IMR-90 (cell line): ENCODE data around the gene HSPB6. TPM values are rescaled to one million over a fixed set of nuclear protein-coding genes. Genes with fewer than 3 reads are reported as not detected.
A peak's percentile ranks its signal among the peaks of the same experiment; 100 is the strongest.

ENCODE experiments used
- ATAC-seq: fragments of 200-7000 bp; cut with Tn5 transposase; 2 replicates; pipeline ENCODE4 v1.9.1; 2020; ENCODE audit warnings: low read depth, mild to moderate bottlenecking, moderate library complexity
- BruUV-seq: library from RNA; stranded (reverse); fragments of 400-500 nt; replicated peaks from 2 replicates; lab custom pipeline; 2021; lab: Mats Ljungman, UMichigan
- CTCF ChIA-PET: fragments of 300-600 bp; formaldehyde crosslinking; extraction: SDS; loops from one replicate; lab custom pipeline; 2021; ENCODE audit warnings: antibody characterized with exemption; lab: Yijun Ruan, JAX
- POLR2A ChIA-PET: fragments of 300-600 bp; sonication (Branson Sonifier 250); formaldehyde crosslinking; loops from one replicate; lab custom pipeline; 2022; ENCODE audit warnings: antibody characterized with exemption; ENCODE audit not compliant: unreplicated experiment; lab: Charles Lee
- DNase-seq: peaks from one replicate; pipeline ENCODE4 v3.0.0; 2013
- H2AFZ ChIP-seq: replicated peaks from 2 replicates; pipeline ENCODE3; 2013; ENCODE audit warnings: low read length, mild to moderate bottlenecking; ENCODE audit not compliant: poor library complexity
- H2AK5ac ChIP-seq: 2 replicates; pipeline ENCODE4 v1.6.1; 2013; ENCODE audit warnings: low read depth, low read length, inconsistent platforms
- H2AK9ac ChIP-seq: replicated peaks from 2 replicates; pipeline ENCODE3; 2013; ENCODE audit warnings: mild to moderate bottlenecking, low read depth, low read length, moderate library complexity; ENCODE audit not compliant: poor library complexity
- H2BK120ac ChIP-seq: 2 replicates; pipeline ENCODE4 v1.6.1; 2013; ENCODE audit warnings: low read depth, low read length, inconsistent platforms
- H2BK15ac ChIP-seq: 3 replicates; pipeline ENCODE4 v1.6.1; 2013; ENCODE audit warnings: low read depth, low read length, inconsistent platforms
- H2BK20ac ChIP-seq: 2 replicates; pipeline ENCODE4 v1.6.1; 2013; ENCODE audit warnings: low read depth, mild to moderate bottlenecking, inconsistent platforms, low read length, moderate library complexity
- H2BK5ac ChIP-seq: 2 replicates; pipeline ENCODE4 v1.6.1; 2013; ENCODE audit warnings: mild to moderate bottlenecking, low read depth, low read length, inconsistent platforms; ENCODE audit not compliant: poor library complexity, severe bottlenecking
- H3K14ac ChIP-seq: replicated peaks from 2 replicates; pipeline ENCODE4 v1.6.1; 2013; ENCODE audit warnings: low read depth, low read length, inconsistent platforms
- H3K18ac ChIP-seq: 2 replicates; pipeline ENCODE4 v1.6.1; 2013; ENCODE audit warnings: low read depth, low read length, control low read depth
- H3K23ac ChIP-seq: 2 replicates; pipeline ENCODE4 v1.6.1; 2013; ENCODE audit warnings: low read depth, low read length, inconsistent platforms
- H3K27ac ChIP-seq: 2 replicates; pipeline ENCODE4 v1.5.1; 2013; ENCODE audit warnings: mild to moderate bottlenecking, control low read depth, low read length; ENCODE audit not compliant: insufficient read depth
- H3K27me3 ChIP-seq: 2 replicates; pipeline ENCODE4 v1.6.1; 2013; ENCODE audit warnings: low read length; ENCODE audit not compliant: control insufficient read depth, insufficient read depth
- H3K36me3 ChIP-seq: 2 replicates; pipeline ENCODE4 v1.6.1; 2013; ENCODE audit warnings: low read length, mixed read lengths; ENCODE audit not compliant: control insufficient read depth, insufficient read depth
- H3K4ac ChIP-seq: 2 replicates; pipeline ENCODE4 v1.6.1; 2013; ENCODE audit warnings: low read depth, low read length, inconsistent platforms
- H3K4me1 ChIP-seq: 2 replicates; pipeline ENCODE4 v1.6.1; 2013; ENCODE audit warnings: low read length, mixed read lengths; ENCODE audit not compliant: control insufficient read depth, insufficient read depth
- H3K4me2 ChIP-seq: 2 replicates; pipeline ENCODE4 v1.6.1; 2013; ENCODE audit warnings: low read depth, mild to moderate bottlenecking, control low read depth, low read length, moderate library complexity
- H3K4me3 ChIP-seq: 2 replicates; pipeline ENCODE4 v1.5.1; 2013; ENCODE audit warnings: low read depth, mild to moderate bottlenecking, control low read depth, low read length, moderate library complexity; ENCODE audit not compliant: insufficient read depth
- H3K56ac ChIP-seq: 2 replicates; pipeline ENCODE4 v1.6.1; 2013; ENCODE audit warnings: low read length, inconsistent platforms; ENCODE audit not compliant: insufficient read depth; ENCODE audit errors: extremely low read depth
- H3K79me1 ChIP-seq, 2 experiments: 2 replicates each; pipeline ENCODE4 v1.6.1; 2013; ENCODE audit warnings: low read length in 2 of 2, inconsistent platforms in 1 of 2, low read depth in 1 of 2
- H3K9ac ChIP-seq: 2 replicates; pipeline ENCODE4 v1.6.1; 2013; ENCODE audit warnings: low read depth, low read length, control low read depth
- H3K9me1 ChIP-seq: 2 replicates; pipeline ENCODE4 v1.6.1; 2013; ENCODE audit warnings: low read length, inconsistent platforms; ENCODE audit not compliant: insufficient read depth
- H3K9me3 ChIP-seq: 2 replicates; pipeline ENCODE4 v1.6.1; 2013; ENCODE audit warnings: low read length; ENCODE audit not compliant: control insufficient read depth, insufficient read depth
- H4K20me1 ChIP-seq: 2 replicates; pipeline ENCODE4 v1.6.1; 2013; ENCODE audit warnings: low read length, inconsistent platforms; ENCODE audit not compliant: insufficient read depth
- H4K5ac ChIP-seq: 2 replicates; pipeline ENCODE4 v1.6.1; 2013; ENCODE audit warnings: mild to moderate bottlenecking, low read depth, low read length, control low read depth
- H4K8ac ChIP-seq, 2 experiments: 2 replicates each; pipeline ENCODE4 v1.6.1; 2013; ENCODE audit warnings: low read depth in 2 of 2, low read length in 2 of 2, control low read depth in 1 of 2, inconsistent platforms in 1 of 2
- H4K91ac ChIP-seq: 2 replicates; pipeline ENCODE4 v1.6.1; 2013; ENCODE audit warnings: low read depth, low read length, inconsistent platforms; ENCODE audit not compliant: insufficient read depth
- BHLHE40 ChIP-seq: fragments of 150-350 bp; IDR thresholded peaks from 2 replicates; pipeline ENCODE4 v1.6.1; 2016; ENCODE audit warnings: mild to moderate bottlenecking, low read depth, low read length
- CHD1 ChIP-seq: IDR thresholded peaks from 2 replicates; pipeline ENCODE4 v1.6.1; 2012; ENCODE audit warnings: low read depth, low read length, improper control_type of control experiment
- MAFK ChIP-seq: IDR thresholded peaks from 2 replicates; pipeline ENCODE4 v1.6.1; 2012; ENCODE audit warnings: low read depth, low read length, improper control_type of control experiment
- NFE2L2 ChIP-seq: fragments of 150-350 bp; IDR thresholded peaks from 2 replicates; pipeline ENCODE4 v1.6.1; 2016; ENCODE audit warnings: low read depth, mild to moderate bottlenecking, low read length
- POLR2A ChIP-seq: IDR thresholded peaks from 2 replicates; pipeline ENCODE4 v1.6.1; 2012; ENCODE audit warnings: mild to moderate bottlenecking, low read depth, low read length
- RAD21 ChIP-seq: IDR thresholded peaks from 2 replicates; pipeline ENCODE4 v1.6.1; 2012; ENCODE audit warnings: low read length, improper control_type of control experiment
- SMC3 ChIP-seq: fragments of 150-350 bp; IDR thresholded peaks from 2 replicates; pipeline ENCODE4 v1.6.1; 2016; ENCODE audit warnings: low read depth, mild to moderate bottlenecking, antibody characterized with exemption, low read length, moderate library complexity
- WGBS, 2 experiments: methylation state at CpG; one replicate each; pipeline versions ENCODE4 v1.1.5 to v1.1.7; 2013; ENCODE audit warnings: missing lambda C conversion rate in 2 of 2; ENCODE audit not compliant: insufficient read length in 1 of 2; ENCODE audit errors: extremely low coverage in 2 of 2; 5-methylcytosine and 5-hydroxymethylcytosine counted together
- dilution Hi-C: fragments of 300-500 bp; cut with HindIII; formaldehyde crosslinking; loops from one replicate; pipeline ENCODE4 v1.14.3; 2018; ENCODE audit warnings: low sequenced_read_pairs; ENCODE audit not compliant: unreplicated experiment
- in situ Hi-C: fragments of 300-500 bp; cut with MboI; formaldehyde crosslinking; loops from 3 replicates; pipeline ENCODE4 v1.14.3; 2019; ENCODE audit warnings: low sequenced_read_pairs, inconsistent platforms, mixed read lengths
- intact Hi-C: fragments of 100-400 bp; cut with micrococcal nuclease; formaldehyde crosslinking; loops from 2 replicates; pipeline ENCODE4 v1.10.0; 2022
- polyA plus RNA-seq, 3 experiments: library from polyadenylated mRNA; depleted of rRNA; stranded (reverse); fragments of >200 nt; gene quantifications; 2 replicates each; pipeline ENCODE4 v1.2.3, GENCODE V29; 2012; ENCODE audit warnings: low replicate concordance in 1 of 3
- total RNA-seq: library from RNA; depleted of rRNA; stranded (reverse); fragments of >200 nt; gene quantifications from 2 replicates; pipeline ENCODE4 v1.2.3, GENCODE V29; 2012

HSPB6 gene
- total and polyA plus RNA-seq, 2 of the 4 experiments (the other 2 are of a cell fraction): 5.7 to 206 TPM

DNA sequence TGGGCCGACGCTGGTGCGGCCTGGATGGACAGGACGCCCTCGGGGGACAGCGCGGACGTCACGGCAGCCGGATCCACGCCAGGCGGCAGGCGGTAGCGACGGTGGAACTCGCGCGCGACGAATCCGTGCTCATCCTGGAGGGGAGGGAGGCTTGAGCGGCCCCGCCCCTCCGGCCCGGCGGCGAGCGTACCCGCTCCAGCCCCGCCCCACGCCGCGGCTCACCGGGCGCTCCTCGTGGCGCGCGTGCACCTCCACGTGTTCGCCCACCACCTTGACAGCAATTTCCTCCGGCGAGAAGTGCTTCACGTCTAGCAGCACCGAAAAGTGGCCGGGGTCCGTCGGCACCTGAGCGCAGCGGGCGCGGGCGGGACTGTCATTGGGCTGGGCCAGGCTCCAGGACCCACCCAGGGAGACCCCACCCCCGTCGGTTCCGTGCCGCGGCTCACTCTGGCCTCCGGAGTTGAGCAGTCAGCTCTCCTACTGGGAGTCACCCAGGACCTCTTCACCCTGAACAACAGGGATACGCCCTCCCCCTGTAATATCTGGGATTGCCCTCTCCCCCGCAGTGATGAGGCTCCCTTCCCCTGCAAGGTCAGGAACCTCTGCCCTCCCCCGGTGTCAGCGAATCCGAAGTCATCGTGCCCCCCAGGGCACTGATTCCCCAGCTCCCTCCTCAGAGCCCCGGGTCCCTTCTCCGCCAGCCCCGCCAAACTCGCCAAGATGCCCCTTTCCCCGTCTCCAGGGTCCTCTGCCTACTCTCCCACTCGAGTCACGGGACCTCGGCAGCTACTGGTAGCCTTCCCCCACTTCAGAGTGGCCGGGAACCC lies 1.1 kb downstream of the HSPB6 start (continued):
- TF ChIP-seq CHD1: no peak
- no peak for TF ChIP-seq NFE2L2
- TF ChIP-seq SMC3: no peak

DNA sequence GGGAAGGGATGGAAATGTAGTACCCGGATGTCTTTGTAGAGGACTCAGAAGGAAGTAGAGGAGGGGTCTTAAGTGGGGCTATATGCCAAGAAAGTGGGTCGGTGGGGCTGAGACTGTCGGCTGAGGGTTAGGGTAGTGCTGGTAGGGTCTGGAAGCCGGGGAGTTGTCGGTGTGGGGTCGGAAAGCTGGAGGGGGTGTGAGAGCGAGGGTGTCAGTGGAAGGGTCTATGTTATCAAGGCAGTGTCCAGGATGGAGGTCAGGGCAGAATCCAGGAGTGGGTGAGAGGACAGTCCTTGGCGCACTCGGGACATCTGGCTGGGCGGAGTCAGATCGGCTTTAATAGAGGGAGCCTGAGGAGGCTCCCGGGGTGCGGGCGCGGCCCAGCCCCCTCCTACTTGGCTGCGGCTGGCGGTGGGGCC lies 1.7 kb downstream of the HSPB6 start:
- peak overlapping the region; percentile 52; the same call in 1 of the 2 replicates for H3K9ac ChIP-seq
- DNase-seq (no peak), ATAC-seq (peak; percentile 0)
- no TSS peak for BruUV-seq
- peaks cover 28 to 68% of the 10 kb centered on the region in 2 experiments; a peak in 3 of 4 replicates for H3K79me1 ChIP-seq
- H2BK15ac ChIP-seq: no peak overlapping the region
- peak overlapping the region; percentile 82; the same call in 1 of the 2 replicates for H3K23ac ChIP-seq
- dilution Hi-C loops (no loop called here), intact Hi-C loops (loop anchor here (5.0 kb wide), 1 partner anchor 177 kb away; no protein-coding TSS in a partner anchor), in situ Hi-C loops (no loop called here)
- TF ChIP-seq RAD21 (no peak), BHLHE40 (no peak), MAFK (no peak), POLR2A (peak; percentile 13; the same call in 1 of the 2 replicates)
- H3K4ac ChIP-seq: peak overlapping the region; percentile 79
- no peaks in the 10 kb centered on the region for H3K9me3 ChIP-seq
- H3K4me3 ChIP-seq: peak overlapping the region; percentile 50
- WGBS, 2 experiments: 26% methylated on average over 8 of the region's 17 CpGs; no CpG with 5 or more reads in 1 of the 2 experiments
- peaks cover 13% of the 10 kb centered on the region for H3K4me1 ChIP-seq
- no peak overlapping the region for H2BK20ac ChIP-seq
- H3K56ac ChIP-seq: no peak overlapping the region
- H2AK5ac ChIP-seq: peak overlapping the region; percentile 92
- peak overlapping the region; percentile 9; the same call in 1 of the 2 replicates for H4K5ac ChIP-seq
- H4K20me1 ChIP-seq: peaks cover 6% of the 10 kb centered on the region; the same call in 1 of the 2 replicates
- H3K4me2 ChIP-seq: peak overlapping the region; percentile 93
- H3K36me3 ChIP-seq: peaks cover 29% of the 10 kb centered on the region; the same call in 1 of the 2 replicates
- H3K9me1 ChIP-seq: peaks cover 16% of the 10 kb centered on the region; the same call in 1 of the 2 replicates
- peak overlapping the region; percentile 95 for H2AK9ac ChIP-seq
- peak overlapping the region; percentile 73 for H3K14ac ChIP-seq
- peak overlapping the region; percentile 96 for H2AFZ ChIP-seq
- peak overlapping the region; percentile 96 for H2BK5ac ChIP-seq
- H3K27me3 ChIP-seq: no peaks in the 10 kb centered on the region
- no peak overlapping the region; the same call in 1 of the 2 replicates for H3K18ac ChIP-seq
- peak overlapping the region; percentile 52; the same call in 1 of the 2 replicates for H4K91ac ChIP-seq
- peak overlapping the region; percentile 39 for H3K27ac ChIP-seq
- POLR2A ChIA-PET: no interaction called here
- H2BK120ac ChIP-seq: peak overlapping the region; percentile 25; the same call in 1 of the 2 replicates
- H4K8ac ChIP-seq: peak overlapping the region; percentile 12 to 80; a peak in 2 of 4 replicates
- CTCF ChIA-PET: no interaction called here
